ENCODE measurements around the gene FHOD3. TPM values are rescaled to one million over a fixed set of nuclear protein-coding genes. Genes with fewer than 3 reads are reported as not detected.

The FHOD3 gene
- total RNA-seq, 1 donor from 2014 or later, result 346 TPM

GRCh38 chr18:36420826-36421225, 123.3 kb downstream of the FHOD3 start:
- intact Hi-C loops (cut with micrococcal nuclease), result no loop called here
- no peak overlapping the region for H3K4me3 ChIP-seq
- H3K4me1 ChIP-seq, result peaks cover 92% of the 10 kb centered on the region
- no peaks in the 10 kb centered on the region for H3K36me3 ChIP-seq
- DNase-seq, result no peak
- peak overlapping the region; percentile 87 for H3K27ac ChIP-seq (replicated peaks)
- no peaks in the 10 kb centered on the region for H3K9me3 ChIP-seq (replicated peaks)
- no peak for TF ChIP-seq CTCF (IDR thresholded peaks at IDR 0.05; ENCODE audit: borderline replicate concordance)
- H3K27me3 ChIP-seq (ENCODE audit: low read depth), result no peaks in the 10 kb centered on the region

GRCh38 chr18:36424741-36425142, 127.2 kb downstream of the FHOD3 start:
- intact Hi-C loops (cut with micrococcal nuclease), result no loop called here
- Histone ChIP-seq H3K27ac (replicated peaks) (no peak overlapping the region), H3K36me3 (no peaks in the 10 kb centered on the region), H3K27me3 (ENCODE audit: low read depth) (no peaks in the 10 kb centered on the region), H3K4me1 (peaks cover 93% of the 10 kb centered on the region), H3K9me3 (replicated peaks) (no peaks in the 10 kb centered on the region), H3K4me3 (no peak overlapping the region)
- DNase-seq, result no peak
- TF ChIP-seq CTCF (IDR thresholded peaks at IDR 0.05; ENCODE audit: borderline replicate concordance), result no peak

GRCh38 chr18:36427369-36427768, 129.9 kb downstream of the FHOD3 start:
- no peaks in the 10 kb centered on the region for H3K36me3 ChIP-seq
- H3K4me3 ChIP-seq, result no peak overlapping the region
- DNase-seq, result no peak
- H3K9me3 ChIP-seq (replicated peaks), result no peaks in the 10 kb centered on the region
- no peak for TF ChIP-seq CTCF (IDR thresholded peaks at IDR 0.05; ENCODE audit: borderline replicate concordance)
- no peaks in the 10 kb centered on the region for H3K27me3 ChIP-seq (ENCODE audit: low read depth)
- peak overlapping the region; percentile 66 for H3K27ac ChIP-seq (replicated peaks)
- intact Hi-C loops (cut with micrococcal nuclease), result no loop called here
- H3K4me1 ChIP-seq, result peaks cover 92% of the 10 kb centered on the region

- H3K27ac ChIP-seq (replicated peaks), result peak overlapping the region; percentile 66
- no peaks in the 10 kb centered on the region for H3K9me3 ChIP-seq (replicated peaks)
- H3K4me3 ChIP-seq, result no peak overlapping the region
- intact Hi-C loops (cut with micrococcal nuclease), result no loop called here
- no peaks in the 10 kb centered on the region for H3K36me3 ChIP-seq
- no peaks in the 10 kb centered on the region for H3K27me3 ChIP-seq (ENCODE audit: low read depth)
- TF ChIP-seq CTCF (IDR thresholded peaks at IDR 0.05; ENCODE audit: borderline replicate concordance), result no peak
- DNase-seq, result no peak
- peaks cover 89% of the 10 kb centered on the region for H3K4me1 ChIP-seq
These were observed 130.3 kb downstream of the FHOD3 start for GRCh38 chr18:36427831-36428230.

- H3K27me3 ChIP-seq (ENCODE audit: low read depth), result no peaks in the 10 kb centered on the region
- H3K4me3 ChIP-seq, result no peak overlapping the region
- H3K36me3 ChIP-seq, result no peaks in the 10 kb centered on the region
- no peak for TF ChIP-seq CTCF (IDR thresholded peaks at IDR 0.05; ENCODE audit: borderline replicate concordance)
- DNase-seq, result no peak
- H3K9me3 ChIP-seq (replicated peaks), result no peaks in the 10 kb centered on the region
- intact Hi-C loops (cut with micrococcal nuclease), result no loop called here
- peaks cover 83% of the 10 kb centered on the region for H3K4me1 ChIP-seq
- H3K27ac ChIP-seq (replicated peaks), result peak overlapping the region; percentile 66
These were observed 131.0 kb downstream of the FHOD3 start for GRCh38 chr18:36428431-36429029.

Measured in left ventricle myocardium inferior (tissue), 1 donor.